ENCODE data around the gene PSME2. TPM values are rescaled to one million over a fixed set of nuclear protein-coding genes. Genes with fewer than 3 reads are reported as not detected.
A peak's percentile ranks its signal among the peaks of the same experiment; 100 is the strongest.

Gene PSME2, protein sequence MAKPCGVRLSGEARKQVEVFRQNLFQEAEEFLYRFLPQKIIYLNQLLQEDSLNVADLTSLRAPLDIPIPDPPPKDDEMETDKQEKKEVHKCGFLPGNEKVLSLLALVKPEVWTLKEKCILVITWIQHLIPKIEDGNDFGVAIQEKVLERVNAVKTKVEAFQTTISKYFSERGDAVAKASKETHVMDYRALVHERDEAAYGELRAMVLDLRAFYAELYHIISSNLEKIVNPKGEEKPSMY
- total RNA-seq (2014; rRNA removed; shearing (Covaris generic)) (254 and 290 TPM in 2 replicates), total RNA-seq (2022) (176 and 188 TPM in 2 replicates), Bru-seq, nascent RNA (percentile 81 among the genes with signal in this experiment), BruChase-seq, experiment 1, labeled RNA remaining after a 6-hour chase (percentile 92 among the genes with signal in this experiment), BruChase-seq, experiment 2, labeled RNA remaining after a 2-hour chase (percentile 86 among the genes with signal in this experiment)
- long read RNA-seq, transcript PSME2-201 (11 exons, 1,404 nt): major isoform, 245 of 364 reads
- long read RNA-seq, transcript PSME2-205 (2 exons, 496 nt): minor isoform, 19 of 364 reads
- long read RNA-seq, transcript PSME2-203 (11 exons, 1,502 nt): minor isoform, 13 of 364 reads
- long read RNA-seq, partial matches to known transcripts: 29 of 364 reads
- long read RNA-seq, other reads (novel, unspliced or antisense): 48 of 364 reads

DNA sequence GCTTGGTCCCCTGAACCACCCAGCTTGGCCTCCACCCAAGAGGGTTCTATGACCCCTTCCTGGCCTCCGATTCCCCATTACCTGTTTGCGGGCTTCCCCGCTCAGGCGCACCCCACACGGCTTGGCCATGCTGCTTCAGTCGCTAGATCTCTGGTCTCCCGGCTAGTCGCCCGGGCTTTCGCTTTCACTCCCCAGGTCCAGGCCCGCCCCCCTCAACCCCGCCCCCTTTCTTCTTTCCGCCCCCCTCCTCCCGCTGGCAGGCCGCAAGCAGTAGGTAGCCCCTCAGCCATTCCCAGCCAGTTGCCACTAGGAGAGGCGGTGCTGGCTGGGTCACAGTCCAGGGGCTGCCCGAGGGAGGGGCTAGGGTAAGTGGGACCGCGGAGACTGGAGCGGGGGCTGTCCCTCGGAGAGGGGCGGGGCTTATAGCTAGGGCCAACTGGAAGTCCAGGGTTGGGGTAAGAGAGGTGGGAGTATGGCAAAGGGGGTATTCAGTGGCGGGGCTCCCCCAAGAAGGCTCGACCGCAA lies at the start of gene PSME2:
TSS of gene PSME2 (minus strand) at position 158 of the 525 bp plus-strand sequence. CDS start at position 129, 29 bp downstream.
- Histone ChIP-seq H3K9me2 (ENCODE audit: insufficient read depth, low read length) (no peaks in the 10 kb centered on the region), H3K9me3 (ENCODE audit: low read length) (no peaks in the 10 kb centered on the region), H3K79me2 (ENCODE audit: insufficient read depth, low read depth, low read length) (peaks cover 19% of the 10 kb centered on the region; the same call in 1 of the 2 replicates), H4K20me1 (ENCODE audit: insufficient read depth, low read length) (no peaks in the 10 kb centered on the region), H2AFZ (ENCODE audit: low read length) (peak within 1 kb of the TSS; percentile 76; the same call in 1 of the 2 replicates), H3K4me2 (ENCODE audit: low read length) (peak within 1 kb of the TSS; percentile 96), H3K27ac (ENCODE audit: low read depth, low read length, poor library complexity, severe bottlenecking) (peak within 1 kb of the TSS; percentile 82), H3K4me1 (ENCODE audit: insufficient read depth, low read length, poor library complexity, severe bottlenecking) (peaks cover 25% of the 10 kb centered on the region), H3K36me3 (ENCODE audit: insufficient read depth, low read length) (peaks cover 51% of the 10 kb centered on the region), H3K4me3 (ENCODE audit: low read depth, low read length, poor library complexity, severe bottlenecking) (peak within 1 kb of the TSS; percentile 94)
- ChIA-PET CTCF (ENCODE audit: unreplicated experiment) (interaction anchor here (1.1 to 1.3 kb wide), 2 partner anchors 15 to 96 kb away, joined by 3 to 4 read pairs; partner anchors contain the start of genes IRF9 and TINF2), POLR2A (interaction anchor here (0.8 to 3.9 kb wide), 12 partner anchors 9 to 125 kb away, joined by 3 to 32 read pairs (median 6); partner anchors contain the start of genes DCAF11, IPO4, IRF9 and NRL)
- TF ChIP-seq, protein P1, sequence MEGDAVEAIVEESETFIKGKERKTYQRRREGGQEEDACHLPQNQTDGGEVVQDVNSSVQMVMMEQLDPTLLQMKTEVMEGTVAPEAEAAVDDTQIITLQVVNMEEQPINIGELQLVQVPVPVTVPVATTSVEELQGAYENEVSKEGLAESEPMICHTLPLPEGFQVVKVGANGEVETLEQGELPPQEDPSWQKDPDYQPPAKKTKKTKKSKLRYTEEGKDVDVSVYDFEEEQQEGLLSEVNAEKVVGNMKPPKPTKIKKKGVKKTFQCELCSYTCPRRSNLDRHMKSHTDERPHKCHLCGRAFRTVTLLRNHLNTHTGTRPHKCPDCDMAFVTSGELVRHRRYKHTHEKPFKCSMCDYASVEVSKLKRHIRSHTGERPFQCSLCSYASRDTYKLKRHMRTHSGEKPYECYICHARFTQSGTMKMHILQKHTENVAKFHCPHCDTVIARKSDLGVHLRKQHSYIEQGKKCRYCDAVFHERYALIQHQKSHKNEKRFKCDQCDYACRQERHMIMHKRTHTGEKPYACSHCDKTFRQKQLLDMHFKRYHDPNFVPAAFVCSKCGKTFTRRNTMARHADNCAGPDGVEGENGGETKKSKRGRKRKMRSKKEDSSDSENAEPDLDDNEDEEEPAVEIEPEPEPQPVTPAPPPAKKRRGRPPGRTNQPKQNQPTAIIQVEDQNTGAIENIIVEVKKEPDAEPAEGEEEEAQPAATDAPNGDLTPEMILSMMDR (conservative IDR thresholded peaks at IDR 0.05; ENCODE audit: low read length): no peak
- no peak for TF ChIP-seq EZH2phosphoT487 (IDR thresholded peaks at IDR 0.05; ENCODE audit: borderline replicate concordance, low read depth, low read length)
- DNase-seq (ENCODE audit: low spot score): peak; percentile 97
- intact Hi-C loops (cut with micrococcal nuclease; ENCODE audit: unreplicated experiment): loop anchor here (1.0 to 10.0 kb wide), 4 partner anchors 52 to 842 kb away; partner anchors contain the start of genes BCL2L2, CHMP4A, PCK2 and PPP1R3E
- BruUV-seq (replicated peaks): no TSS peak

DNA sequence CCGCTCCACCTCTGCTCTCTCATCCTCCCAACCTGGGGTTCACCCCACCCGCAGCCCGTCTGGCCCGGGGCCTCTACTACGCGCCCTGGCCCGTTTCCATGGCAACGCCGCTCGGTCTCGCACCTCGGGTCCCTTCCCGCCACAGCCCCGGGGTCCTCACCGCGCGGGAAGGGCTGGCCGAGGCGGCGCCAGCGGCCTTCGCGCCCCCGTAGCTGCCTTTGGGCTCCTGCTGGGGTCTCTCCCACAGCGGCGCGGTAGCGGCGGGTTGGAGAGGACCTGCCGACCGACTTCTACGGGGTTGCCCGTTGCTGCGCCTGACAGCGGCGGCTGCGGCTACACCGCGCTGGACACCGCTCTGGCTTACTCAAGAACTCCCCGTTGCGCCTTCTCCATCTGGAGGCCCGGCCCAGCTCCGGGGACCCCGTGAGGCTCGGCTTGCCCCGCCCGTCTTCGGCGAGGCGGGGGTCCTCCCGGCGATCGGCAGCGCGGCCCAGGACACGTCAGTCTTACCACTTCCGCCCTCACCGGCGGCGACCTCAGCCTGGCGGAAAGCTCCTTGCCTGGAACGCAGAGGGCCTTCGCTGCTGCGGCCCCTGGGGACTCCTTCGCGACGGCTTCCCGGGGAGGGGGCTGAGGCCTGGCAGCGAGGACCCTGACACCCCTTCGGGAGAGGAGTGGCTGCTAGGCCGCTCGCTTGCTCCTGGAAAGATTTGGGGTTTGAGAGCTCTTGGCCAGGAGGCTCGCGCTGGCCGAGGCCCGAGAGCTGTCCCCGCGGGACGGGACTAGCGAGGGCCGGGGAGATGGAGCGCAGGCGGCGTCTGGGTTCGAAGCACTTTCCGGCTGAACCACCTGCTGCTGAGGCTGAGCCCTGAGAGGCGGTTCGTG lies 49.0 kb upstream of the PSME2 start, which contains the start of gene TM9SF1:
TSS of gene TM9SF1 (minus strand) at position 256 of the 885 bp plus-strand sequence. CDS start 422 bp downstream, outside the sequence.
- H3K27ac ChIP-seq (ENCODE audit: low read depth, low read length, poor library complexity, severe bottlenecking): peak within 1 kb of the TSS; percentile 86
- peak within 1 kb of the TSS; percentile 75 for H3K4me3 ChIP-seq (ENCODE audit: low read depth, low read length, poor library complexity, severe bottlenecking)
- BruUV-seq (replicated peaks): no TSS peak
- H3K9me3 ChIP-seq (ENCODE audit: low read length): no peaks in the 10 kb centered on the region
- intact Hi-C loops (cut with micrococcal nuclease; ENCODE audit: unreplicated experiment): loop anchor here (1.0 to 5.0 kb wide), 2 partner anchors 18 to 172 kb away; partner anchors contain the start of genes CHMP4A and NFATC4
- peaks cover 17% of the 10 kb centered on the region; the same call in 1 of the 2 replicates for H3K79me2 ChIP-seq (ENCODE audit: insufficient read depth, low read depth, low read length)
- CTCF ChIA-PET (ENCODE audit: unreplicated experiment): interaction anchor here (0.7 to 1.0 kb wide), 3 partner anchors 15 to 1745 kb away, joined by 3 to 4 read pairs (median 4); no protein-coding TSS in a partner anchor
- peaks cover 26% of the 10 kb centered on the region for H3K4me1 ChIP-seq (ENCODE audit: insufficient read depth, low read length, poor library complexity, severe bottlenecking)
- peak within 1 kb of the TSS; percentile 91 for H3K4me2 ChIP-seq (ENCODE audit: low read length)
- H3K9me2 ChIP-seq (ENCODE audit: insufficient read depth, low read length): no peaks in the 10 kb centered on the region
- no peaks in the 10 kb centered on the region for H4K20me1 ChIP-seq (ENCODE audit: insufficient read depth, low read length)
- H3K36me3 ChIP-seq (ENCODE audit: insufficient read depth, low read length): peaks cover 38% of the 10 kb centered on the region
- peak within 1 kb of the TSS; percentile 32 for H2AFZ ChIP-seq (ENCODE audit: low read length)
- peak; percentile 93 for DNase-seq (ENCODE audit: low spot score)
- POLR2A ChIA-PET: interaction anchor here (0.5 to 2.3 kb wide), 9 partner anchors 18 to 85 kb away, joined by 4 to 18 read pairs (median 6); partner anchors contain the start of genes CHMP4A, DCAF11, EMC9 and NRL
- TF ChIP-seq, protein P1 (conservative IDR thresholded peaks at IDR 0.05; ENCODE audit: low read length): no peak
- no peak for TF ChIP-seq EZH2phosphoT487 (IDR thresholded peaks at IDR 0.05; ENCODE audit: borderline replicate concordance, low read depth, low read length)
